NCI-H128 (cell line): ENCODE data around the gene AKAP17A.
"Not testable (repeated sequence)": the region's sequence is repeated elsewhere in the genome, so short reads cannot be mapped to it uniquely, and the experiment has no call there.

ENCODE experiments used
- DNase-seq: peaks from one replicate; lab custom pipeline; 2025; ENCODE audit not compliant: unreplicated experiment; lab: John Stamatoyannopoulos, UW

The AKAP17A gene, protein sequence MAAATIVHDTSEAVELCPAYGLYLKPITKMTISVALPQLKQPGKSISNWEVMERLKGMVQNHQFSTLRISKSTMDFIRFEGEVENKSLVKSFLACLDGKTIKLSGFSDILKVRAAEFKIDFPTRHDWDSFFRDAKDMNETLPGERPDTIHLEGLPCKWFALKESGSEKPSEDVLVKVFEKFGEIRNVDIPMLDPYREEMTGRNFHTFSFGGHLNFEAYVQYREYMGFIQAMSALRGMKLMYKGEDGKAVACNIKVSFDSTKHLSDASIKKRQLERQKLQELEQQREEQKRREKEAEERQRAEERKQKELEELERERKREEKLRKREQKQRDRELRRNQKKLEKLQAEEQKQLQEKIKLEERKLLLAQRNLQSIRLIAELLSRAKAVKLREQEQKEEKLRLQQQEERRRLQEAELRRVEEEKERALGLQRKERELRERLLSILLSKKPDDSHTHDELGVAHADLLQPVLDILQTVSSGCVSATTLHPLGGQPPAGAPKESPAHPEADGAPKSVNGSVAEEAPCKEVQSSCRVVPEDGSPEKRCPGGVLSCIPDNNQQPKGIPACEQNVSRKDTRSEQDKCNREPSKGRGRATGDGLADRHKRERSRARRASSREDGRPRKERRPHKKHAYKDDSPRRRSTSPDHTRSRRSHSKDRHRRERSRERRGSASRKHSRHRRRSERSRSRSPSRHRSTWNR

DNA sequence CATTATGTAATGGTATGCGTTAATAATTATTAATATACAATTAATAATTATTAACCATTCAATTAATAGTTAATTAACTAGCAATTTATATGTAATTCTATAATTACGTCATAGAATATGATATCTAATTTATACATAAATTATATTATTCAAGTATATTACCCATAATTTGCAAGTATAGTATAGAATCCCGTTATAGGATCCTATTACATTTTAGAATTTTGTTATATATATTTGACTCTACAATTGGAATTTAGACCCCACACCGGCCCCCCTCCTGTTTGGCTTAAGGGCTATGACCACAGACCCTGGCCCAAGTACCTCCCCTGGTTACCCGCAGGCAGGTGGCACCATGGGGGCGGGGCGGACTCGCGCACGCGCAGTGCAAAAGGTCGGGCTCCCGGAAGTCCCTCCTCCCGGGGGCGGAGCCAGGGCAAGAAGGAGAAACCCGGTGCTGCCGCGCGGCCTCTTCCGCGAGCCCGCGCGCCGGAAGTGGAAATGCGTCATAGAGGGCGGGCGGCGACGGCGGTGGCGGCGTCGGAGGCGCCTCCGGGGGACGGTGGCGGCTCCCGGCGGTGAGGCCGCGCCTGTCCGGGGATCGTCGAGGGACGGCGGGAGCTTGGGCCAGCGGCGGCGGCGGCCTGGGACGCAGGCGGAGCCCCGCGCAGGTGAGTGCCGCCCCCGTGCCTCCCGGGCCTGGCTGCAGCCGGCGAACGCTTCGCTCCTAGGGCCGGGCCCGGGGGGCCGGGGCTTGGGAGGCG lies at the start of gene AKAP17A:
Gene AKAP17A, plus strand, starts transcription at position 503 of the 761 bp plus-strand sequence. CDS start 1,859 bp downstream, outside the sequence.
- DNase-seq = peak; percentile 86

DNA sequence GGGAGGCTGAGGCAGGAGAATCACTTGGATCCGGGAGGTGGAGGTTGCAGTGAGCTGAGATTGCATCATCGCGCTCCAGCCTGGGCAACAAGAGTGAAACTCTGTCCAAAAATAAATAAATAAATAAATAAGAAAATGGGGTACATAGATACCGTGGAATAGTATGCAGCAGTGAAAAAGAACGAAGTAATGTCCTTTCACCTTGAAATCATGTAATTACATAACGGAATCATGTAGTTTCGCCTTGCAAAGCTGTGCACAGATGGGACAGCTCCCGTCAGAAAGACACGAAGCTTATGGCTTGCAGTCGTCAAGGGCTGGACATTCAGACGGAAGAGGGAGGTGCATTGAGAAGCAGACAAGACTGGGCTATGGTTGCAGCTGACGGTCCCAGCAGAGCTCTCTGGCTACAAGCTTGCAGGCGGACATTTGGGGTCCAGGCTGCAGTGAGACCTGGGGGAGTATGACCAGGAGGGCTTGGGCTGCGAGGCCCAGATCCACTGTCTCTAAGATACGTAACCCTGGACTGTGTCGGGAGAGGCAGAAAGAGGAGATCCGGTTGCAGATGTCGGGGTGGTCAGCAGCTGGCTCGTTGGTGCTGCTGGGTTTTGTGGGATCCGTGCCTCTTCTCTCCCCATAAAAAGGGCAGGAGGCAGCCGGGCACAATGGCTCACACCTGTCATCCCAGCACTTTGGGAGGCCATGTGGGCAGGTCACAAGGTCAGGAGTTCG lies 48.2 kb upstream of the AKAP17A start:
- no peak for DNase-seq

GRCh38 chrX:1545776-1546408 lies 45.5 kb upstream of the AKAP17A start:
- no peak for DNase-seq

GRCh38 chrX:1546691-1547251 lies 44.6 kb upstream of the AKAP17A start:
- no peak for DNase-seq

DNA sequence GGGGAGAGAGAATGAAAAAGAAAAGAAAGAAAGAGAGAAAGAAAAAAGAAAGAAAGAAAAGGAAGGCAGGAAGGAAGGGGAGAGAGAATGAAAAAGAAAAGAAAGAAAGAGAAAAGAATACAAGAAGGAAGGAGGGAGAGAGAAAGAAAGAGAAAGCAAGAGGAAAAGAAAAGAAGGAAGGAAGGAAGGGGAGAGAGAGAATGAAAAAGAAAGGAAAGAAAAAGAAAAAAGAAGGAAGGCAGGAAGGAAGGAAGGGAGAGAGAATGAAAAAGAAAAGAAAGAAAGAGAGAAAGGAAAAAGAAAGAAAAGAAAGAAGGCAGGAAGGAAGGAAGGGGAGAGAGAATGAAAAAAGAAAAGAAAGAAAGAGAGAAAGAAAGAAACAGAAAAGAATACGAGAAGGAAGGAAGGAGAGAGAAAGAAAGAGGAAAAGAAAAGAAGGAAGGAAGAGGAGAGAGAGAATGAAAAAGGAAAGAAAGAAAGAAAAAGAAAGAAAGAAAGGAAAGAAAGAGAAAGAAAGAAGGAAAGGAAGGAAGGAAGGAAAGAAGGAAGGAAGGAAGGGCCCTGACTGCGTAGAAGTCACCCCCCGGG lies 39.4 kb upstream of the AKAP17A start:
- no peak for DNase-seq

DNA sequence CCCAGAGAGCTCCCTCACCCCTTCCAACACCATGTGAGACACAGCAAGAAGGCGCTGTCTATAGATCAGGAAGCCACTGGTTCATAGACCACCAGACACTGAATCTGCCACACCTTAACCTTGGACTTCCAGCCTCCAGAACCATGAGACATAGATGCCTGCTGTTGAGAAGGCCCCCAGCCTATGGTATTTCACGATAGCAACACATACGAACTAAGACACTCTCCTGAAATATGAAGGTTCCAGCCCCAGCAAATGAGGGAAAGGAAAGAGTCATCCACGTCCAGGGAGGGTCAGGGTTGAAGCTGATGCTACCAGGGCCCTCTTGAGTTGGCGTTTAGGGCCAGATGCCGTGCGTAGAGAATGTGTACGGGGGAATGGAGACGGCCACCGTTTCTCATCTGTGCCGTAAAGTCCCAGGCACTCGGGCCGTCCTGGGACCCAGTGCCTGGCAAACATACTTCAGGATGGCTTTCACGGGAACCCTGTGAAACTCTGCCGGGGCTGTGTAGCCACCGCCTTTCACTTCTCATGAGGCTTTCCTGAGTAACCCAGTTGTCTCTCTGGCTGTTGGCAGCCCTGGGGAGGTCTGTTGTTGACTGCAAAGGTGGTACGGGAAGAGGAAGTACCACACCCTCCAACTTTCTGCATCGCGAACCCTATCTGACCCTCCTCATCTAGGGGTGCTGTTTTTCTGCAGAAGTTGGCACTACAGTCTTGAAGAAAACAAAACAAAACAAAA lies 36.8 kb upstream of the AKAP17A start:
- DNase-seq = no peak

GRCh38 chrX:1555370-1555769 lies 36.0 kb upstream of the AKAP17A start:
- DNase-seq = no peak

- not testable (repeated sequence) for DNase-seq
These were observed 34.0 kb upstream of the AKAP17A start for GRCh38 chrX:1557442-1557841.

GRCh38 chrX:1558761-1559468 lies 32.5 kb upstream of the AKAP17A start:
- no peak for DNase-seq

DNA sequence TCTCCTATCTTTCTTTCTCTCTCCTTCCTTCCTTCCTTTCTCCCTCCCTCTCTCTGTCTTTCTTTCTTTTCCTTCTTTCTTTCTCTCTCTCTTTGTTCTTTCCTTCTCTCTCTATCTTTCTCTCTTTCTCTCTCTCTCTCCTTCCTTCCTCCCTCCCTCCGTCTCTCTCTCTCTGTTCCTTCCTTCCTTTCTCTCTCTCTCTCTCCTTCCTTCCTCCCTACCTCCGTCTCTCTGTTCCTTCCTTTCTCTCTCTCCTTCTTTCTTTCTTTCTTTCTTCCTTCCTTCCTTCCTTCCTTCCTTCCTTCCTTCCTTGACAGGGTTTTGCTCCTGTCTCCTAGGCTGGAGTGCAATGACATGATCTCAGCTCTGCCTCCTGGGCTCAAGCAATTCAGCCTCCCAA lies 30.2 kb upstream of the AKAP17A start:
- no peak for DNase-seq

- not testable (repeated sequence) for DNase-seq
These were observed 27.3 kb upstream of the AKAP17A start for GRCh38 chrX:1564077-1564476.

DNA sequence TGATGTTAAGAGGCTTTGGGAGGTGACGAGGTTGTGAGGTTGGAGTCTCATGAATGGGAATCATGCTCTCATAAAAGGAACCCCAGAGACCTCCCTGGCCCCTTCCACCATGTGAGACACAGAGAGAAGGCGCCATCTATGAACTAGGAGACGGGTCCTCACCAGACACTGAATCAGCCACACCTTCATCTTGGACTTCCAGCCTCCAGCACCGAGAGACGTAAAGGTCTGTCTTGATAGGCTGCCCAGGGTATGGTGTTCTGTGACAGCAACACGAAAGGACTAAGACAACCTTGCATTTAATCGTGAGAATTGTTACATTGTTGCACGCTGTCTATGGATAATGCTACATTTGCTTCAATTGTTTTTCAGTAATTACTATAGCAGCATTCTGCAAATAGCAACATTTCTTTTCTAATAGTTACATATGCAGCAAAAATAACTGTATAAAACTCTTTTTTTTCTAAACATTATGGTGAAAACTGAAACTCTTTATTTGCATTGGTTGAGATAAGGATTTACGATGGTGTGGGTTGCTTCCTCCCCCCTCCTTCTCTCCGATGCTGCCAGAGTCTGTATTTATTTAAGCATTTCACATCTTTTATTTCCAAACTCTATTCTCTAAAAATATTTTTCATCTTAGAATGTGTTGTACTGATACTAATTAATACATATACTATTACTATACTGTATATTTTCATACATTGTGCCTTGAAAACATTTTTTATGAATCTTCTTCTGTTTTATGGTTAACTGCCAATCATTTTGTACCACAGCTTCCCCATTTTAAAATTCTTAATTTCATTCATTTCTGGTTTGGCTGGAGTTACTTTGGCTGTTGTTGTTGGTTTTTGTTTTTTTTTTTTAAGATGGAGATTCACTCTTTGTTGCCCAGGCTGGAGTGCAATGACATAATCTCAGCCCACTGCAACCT lies 26.4 kb upstream of the AKAP17A start:
- DNase-seq = no peak

- DNase-seq = not testable (repeated sequence)
These were observed 17.2 kb upstream of the AKAP17A start for GRCh38 chrX:1574181-1574580.

GRCh38 chrX:1576201-1576992 lies 15.0 kb upstream of the AKAP17A start:
- no peak for DNase-seq

DNA sequence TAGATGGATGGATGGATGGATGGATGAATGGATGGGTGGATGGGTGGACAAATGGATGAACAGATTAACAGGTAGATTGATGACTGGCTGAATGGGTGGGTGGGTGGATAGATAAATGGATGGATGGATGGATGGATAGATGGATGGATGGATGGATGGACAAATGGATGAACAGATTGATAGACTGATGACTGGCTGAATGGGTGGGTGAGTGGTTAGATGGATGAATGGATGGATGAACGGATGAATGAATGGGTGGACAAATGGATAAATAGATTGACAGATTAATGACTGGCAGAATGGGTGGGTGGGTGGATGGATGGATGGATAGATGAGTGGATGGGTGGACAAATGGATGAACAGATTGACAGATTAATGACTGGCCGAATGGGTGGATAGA lies 13.6 kb upstream of the AKAP17A start:
- DNase-seq = no peak

GRCh38 chrX:1578511-1579173 lies 12.8 kb upstream of the AKAP17A start:
- DNase-seq = no peak
